Keratinocyte (primary cell): ENCODE data around the gene OGT.

Experiments
- EZH2 ChIP-seq: IDR thresholded peaks from one replicate; pipeline ENCODE4 v1.6.1; 2012; ENCODE audit warnings: inconsistent platforms, mild to moderate bottlenecking, low read length, moderate library complexity
- TF ChIP-seq, protein P1 (sequence below), 3 experiments: IDR thresholded peaks in 1 of 3; conservative IDR thresholded peaks in 1 of 3; optimal IDR thresholded peaks in 1 of 3; 2 replicates in 2 of 3; 3 replicates in 1 of 3; pipeline versions ENCODE3 to v1.5.1; 2011; ENCODE audit warnings: low read length in 3 of 3, mild to moderate bottlenecking in 3 of 3, moderate library complexity in 2 of 3, control low read depth in 1 of 3, inconsistent platforms in 1 of 3; ENCODE audit not compliant: insufficient read depth in 2 of 3; ENCODE audit errors: extremely low read depth in 1 of 3

DNA sequence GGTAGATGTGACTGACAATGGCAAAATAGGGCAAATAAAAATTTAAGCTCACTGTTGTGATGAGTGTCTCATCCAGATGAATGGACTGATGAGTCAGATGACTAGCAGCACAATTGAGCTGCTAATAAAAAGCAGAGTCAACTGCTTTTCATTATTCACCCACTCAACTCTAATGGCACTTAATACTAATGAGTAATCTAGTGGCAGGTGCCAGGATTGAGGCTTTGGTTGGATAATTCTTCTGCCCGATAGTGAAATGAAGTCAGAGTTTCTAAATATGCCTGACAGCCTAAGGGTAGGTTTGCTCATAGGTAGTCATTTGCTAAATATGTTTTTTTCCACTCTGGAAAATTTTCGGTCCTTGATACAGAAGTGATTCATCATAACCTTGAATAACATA is 10.4 kb downstream of the OGT start:
- TF ChIP-seq, protein P1, sequence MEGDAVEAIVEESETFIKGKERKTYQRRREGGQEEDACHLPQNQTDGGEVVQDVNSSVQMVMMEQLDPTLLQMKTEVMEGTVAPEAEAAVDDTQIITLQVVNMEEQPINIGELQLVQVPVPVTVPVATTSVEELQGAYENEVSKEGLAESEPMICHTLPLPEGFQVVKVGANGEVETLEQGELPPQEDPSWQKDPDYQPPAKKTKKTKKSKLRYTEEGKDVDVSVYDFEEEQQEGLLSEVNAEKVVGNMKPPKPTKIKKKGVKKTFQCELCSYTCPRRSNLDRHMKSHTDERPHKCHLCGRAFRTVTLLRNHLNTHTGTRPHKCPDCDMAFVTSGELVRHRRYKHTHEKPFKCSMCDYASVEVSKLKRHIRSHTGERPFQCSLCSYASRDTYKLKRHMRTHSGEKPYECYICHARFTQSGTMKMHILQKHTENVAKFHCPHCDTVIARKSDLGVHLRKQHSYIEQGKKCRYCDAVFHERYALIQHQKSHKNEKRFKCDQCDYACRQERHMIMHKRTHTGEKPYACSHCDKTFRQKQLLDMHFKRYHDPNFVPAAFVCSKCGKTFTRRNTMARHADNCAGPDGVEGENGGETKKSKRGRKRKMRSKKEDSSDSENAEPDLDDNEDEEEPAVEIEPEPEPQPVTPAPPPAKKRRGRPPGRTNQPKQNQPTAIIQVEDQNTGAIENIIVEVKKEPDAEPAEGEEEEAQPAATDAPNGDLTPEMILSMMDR (optimal IDR thresholded peaks at IDR 0.05 in 1 of 3, IDR thresholded peaks at IDR 0.05 in 1 of 3, conservative IDR thresholded peaks at IDR 0.05 in 1 of 3; ENCODE audit: extremely low read depth in 1 of 3, insufficient read depth in 2 of 3, low read length in 3 of 3), result no peak
- no peak for TF ChIP-seq EZH2
